Measurements from ENCODE around the gene CPLX4.
A peak's percentile ranks its signal among the peaks of the same experiment; 100 is the strongest.

CPLX4 gene

GRCh38 chr18:59305295-59305694 lies 13.2 kb downstream of the CPLX4 start:
- DNase-seq, result no peak

DNA sequence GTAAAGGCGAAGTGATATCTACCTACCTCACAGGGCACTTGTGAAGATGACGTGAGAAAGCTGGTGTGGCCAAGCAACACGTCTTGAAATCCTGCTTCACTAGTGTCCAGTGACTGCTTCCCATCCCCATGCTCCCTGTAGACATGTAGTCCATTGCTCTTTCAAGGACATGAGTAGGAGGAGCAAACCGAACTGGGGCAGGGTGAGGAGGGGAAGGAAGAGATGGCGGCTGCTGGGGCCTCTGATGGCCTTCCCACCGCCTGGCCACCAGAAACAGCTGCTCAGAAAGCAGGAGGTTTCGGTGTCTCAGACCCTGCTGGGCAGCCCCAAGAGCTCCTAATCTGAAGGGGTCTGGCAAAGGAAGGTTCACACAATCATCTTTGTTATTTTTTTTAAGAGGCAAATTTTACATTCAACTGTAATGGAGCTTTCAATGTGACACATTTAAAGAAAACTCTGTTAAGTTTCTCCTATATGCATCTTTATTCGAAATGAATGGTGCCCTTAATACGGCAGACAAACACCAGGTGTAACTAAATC lies 14.7 kb downstream of the CPLX4 start:
- no peak for DNase-seq

- no peak for DNase-seq
These were observed 15.4 kb downstream of the CPLX4 start for GRCh38 chr18:59303006-59303405.

GRCh38 chr18:59301929-59302328 lies 16.5 kb downstream of the CPLX4 start:
- no peak for DNase-seq

GRCh38 chr18:59300676-59301285 lies 17.7 kb downstream of the CPLX4 start:
- DNase-seq, result no peak

- DNase-seq, result no peak
These were observed 19.6 kb downstream of the CPLX4 start for GRCh38 chr18:59298871-59299270.

- DNase-seq, result no peak
These were observed 25.1 kb downstream of the CPLX4 start for GRCh38 chr18:59293317-59293716.

DNA sequence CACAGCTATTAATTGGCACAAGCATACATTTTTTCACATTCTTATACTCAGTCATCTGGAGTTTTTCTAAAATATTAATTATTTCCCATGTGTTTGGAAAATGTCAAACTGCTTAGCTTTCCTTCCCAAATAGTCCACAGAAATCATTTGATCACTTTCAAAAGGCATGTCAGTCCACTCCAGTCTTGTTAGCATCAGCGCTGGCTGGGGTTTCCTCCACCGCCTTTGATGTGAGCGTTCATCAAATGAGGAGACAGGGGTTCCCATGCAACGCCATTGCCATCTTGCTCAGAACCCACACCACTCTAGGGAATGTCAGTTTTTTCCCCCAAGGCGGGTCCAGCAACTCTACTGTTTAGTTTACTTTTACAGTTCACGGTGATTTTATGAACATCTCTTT lies 32.1 kb downstream of the CPLX4 start:
- DNase-seq, result no peak

- no peak for DNase-seq
These were observed 36.1 kb downstream of the CPLX4 start for GRCh38 chr18:59282341-59282740.

DNA sequence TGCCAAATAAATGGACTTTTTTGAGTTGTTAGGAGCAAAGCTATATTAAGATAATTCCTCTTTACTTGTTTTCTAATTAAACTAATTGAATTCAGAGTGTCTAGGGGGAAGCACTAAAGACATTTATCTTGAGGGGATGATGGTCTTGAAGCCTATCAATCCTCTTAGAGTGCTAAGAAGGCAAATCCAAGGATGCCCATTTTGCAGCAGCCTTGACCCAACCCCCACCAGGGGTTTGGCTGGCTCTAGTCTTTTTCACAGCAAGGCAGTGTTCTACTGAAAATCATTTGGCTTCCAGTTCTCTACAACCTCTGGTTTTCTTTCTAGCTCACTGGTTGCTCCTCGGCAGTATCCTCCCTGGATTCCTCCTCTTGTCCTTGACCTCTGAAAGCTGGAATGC lies 38.7 kb downstream of the CPLX4 start:
- DNase-seq, result no peak

DNA sequence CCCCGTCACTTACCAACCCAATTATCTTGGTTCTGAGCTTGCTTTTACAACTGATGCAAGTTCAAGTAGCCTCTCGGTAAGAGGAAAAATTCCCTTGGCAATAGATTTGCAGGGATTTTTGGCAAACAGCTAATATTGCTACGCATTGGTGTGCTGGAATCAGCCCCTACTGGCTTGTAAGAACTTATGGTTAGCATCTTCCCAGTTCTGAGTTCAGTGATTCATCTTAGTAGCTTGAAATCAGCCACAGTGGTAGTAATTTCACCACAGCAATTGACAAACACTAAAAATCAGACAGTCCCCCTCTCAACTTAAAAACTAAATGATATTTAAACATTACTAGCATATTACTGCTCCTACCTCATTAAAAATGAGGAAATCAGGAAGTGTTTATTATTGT lies 39.3 kb downstream of the CPLX4 start:
- DNase-seq, result no peak

DNA sequence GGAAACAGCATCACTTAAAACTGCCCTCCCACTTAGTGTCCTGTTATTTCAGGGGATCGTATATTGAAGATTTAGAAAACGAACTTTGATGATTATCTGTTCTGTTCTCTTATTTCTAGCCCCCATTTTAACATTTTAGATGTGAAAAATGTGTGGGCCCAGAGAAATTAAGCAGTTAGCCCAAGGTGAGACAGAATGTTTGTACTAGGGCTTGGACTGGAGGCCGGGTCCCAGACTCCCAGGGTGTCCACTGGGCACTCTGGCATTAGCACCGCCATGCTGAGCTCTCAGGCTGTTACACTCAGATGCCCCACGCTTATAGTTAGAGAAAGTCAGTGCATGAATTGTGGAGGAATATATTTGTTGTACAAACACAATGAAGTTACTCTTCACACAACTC lies 39.7 kb downstream of the CPLX4 start:
- DNase-seq, result no peak

GRCh38 chr18:59276047-59276446 lies 42.4 kb downstream of the CPLX4 start:
- no peak for DNase-seq

- no peak for DNase-seq
These were observed 43.0 kb downstream of the CPLX4 start for GRCh38 chr18:59275406-59275949.

GRCh38 chr18:59274533-59274928 lies 43.9 kb downstream of the CPLX4 start:
- no peak for DNase-seq

DNA sequence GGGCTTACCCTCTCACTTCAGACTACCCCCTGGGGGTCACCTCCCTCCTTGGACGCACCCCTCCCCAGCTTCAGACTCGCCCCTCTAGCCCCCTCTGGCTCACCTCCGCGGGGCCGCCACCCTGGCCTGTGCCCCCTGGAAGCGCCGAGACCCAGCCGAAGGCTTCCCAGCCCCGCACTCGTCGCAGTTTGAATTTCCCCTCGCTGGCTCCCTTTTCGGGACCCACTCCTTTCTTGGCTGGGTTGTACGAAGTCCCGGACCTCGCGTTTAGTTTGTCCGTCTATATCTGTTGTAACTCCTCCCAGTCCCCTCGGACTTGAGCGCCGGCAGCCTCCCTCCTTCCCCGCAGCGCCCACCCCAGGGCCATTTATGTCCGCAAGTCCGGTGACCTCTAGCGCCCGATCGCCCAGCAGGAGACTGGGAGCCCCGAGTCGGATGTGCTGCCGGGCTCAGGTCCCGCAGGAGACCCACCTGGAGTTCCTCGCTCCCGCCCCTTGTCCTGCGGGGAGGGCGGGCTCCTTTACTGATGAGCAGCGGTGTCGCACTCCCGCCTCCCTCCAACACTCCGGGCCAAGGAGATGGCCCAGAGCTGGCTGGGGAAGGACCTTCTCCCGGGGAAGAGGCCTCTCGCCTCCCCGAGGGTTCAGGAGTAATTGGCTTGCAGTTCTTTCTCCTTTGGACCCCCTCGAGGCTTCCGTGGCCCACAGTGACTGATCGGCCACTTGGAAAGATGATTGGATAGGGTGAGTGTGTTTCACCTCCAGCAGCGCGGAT lies 44.5 kb downstream of the CPLX4 start:
- no peak for DNase-seq

GRCh38 chr18:59272891-59273758 lies 45.3 kb downstream of the CPLX4 start, which contains the start of gene RAX:
TSS of gene RAX (minus strand) at chr18:59273454. CDS start at chr18:59273206, 248 bp downstream.
- DNase-seq, result peak; percentile 60

GRCh38 chr18:59272221-59272888 lies 46.1 kb downstream of the CPLX4 start:
- DNase-seq, result no peak

DNA sequence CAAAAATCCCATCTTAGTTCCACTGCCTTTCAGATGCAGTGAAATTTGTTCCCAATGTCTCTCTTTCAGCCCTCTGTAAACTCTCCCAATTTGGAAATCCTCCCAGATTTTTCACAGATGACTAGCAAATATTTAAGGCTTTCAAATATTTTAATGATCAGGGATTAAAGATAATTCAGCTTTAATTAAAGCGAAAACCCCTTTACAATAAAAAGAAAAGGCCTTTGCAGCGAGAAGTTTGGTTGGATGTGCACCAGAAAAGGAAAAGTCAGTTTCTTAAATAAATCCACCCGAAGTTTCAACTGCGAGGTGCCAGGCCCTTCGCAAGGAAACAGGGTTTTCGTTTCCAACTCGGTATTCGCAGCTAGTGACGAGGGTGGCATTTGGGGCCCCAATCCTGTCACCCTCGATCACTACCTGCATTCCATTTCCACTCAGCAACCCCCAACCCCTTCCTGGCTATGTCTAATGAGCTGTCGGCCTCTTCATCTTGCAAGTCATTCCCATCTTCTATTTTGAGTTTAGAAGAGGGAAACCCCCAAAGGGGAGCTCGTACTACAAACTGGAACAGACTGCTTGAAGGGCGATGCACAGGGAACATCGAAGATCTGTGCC lies 46.7 kb downstream of the CPLX4 start:
- no peak for DNase-seq

DNA sequence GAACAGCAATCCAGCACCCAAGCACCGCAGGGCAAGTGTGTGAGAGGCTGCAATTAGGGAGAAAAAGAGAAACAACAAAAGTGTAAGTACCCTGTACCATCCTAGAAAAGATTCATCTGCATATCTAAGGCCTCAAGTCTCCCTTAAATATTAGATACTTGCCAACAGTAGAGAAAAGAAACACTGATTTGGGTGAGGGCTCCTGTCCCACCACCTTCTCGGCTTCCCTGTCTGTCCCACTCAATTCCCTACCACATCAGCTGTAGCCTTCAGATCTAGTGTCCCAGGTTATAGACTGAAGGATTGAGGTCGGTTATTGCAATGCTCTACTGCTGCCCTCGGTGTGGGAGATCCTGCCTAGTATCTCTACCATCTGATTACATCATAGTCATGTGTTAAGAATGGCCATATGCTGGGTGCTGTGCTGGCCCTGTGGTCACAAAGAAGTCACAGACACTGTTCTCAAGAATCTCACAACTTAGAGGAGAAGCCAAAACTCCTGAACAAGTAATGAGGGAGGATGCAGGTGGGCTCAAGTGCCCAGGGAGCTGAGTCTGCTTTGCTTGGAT lies 47.7 kb downstream of the CPLX4 start:
- no peak for DNase-seq

DNA sequence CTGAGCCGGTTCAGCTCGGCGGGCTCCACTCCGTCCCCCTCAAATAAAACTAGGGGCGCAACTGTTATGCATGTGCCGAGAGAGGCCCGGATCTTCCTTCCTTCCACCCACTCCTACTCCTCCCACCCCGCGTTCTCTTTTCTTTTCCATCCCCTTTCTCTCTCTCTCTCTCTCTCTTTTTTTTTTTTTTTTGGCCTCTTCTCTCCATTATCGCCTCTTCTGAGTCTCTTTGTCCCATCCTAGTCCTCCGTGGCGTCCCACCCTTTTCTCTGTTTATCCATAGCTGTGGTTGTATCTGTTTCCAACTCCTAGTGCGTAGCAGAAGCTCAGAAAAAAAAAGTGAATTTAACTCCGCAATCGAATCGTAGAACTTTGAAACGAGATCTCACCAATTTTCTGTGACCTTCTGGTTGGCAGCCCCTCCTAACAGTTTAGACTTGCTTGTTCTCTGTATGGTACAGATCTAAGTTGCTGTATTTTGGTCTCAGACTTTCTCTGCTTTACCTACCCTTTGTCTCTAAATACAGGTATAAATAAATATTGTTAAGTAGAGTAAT lies 48.8 kb downstream of the CPLX4 start:
- DNase-seq, result no peak

All from hematopoietic multipotent progenitor cell treated with erythropoietin and hydrocortisone succinate and interleukin-3 and kit ligand, for 8 days (in vitro differentiated cells).